Retinal pigment epithelial cell (primary cell): ENCODE data around the gene DUSP16.

Experiments used
- DNase-seq: peaks from one replicate; pipeline ENCODE4 v3.0.0-alpha.2; 2010; ENCODE audit warnings: low read depth
- H3K4me3 ChIP-seq: 2 replicates; pipeline ENCODE4 v1.5.1; 2011; ENCODE audit warnings: mild to moderate bottlenecking, low read length, control low read depth, moderate library complexity
- CTCF ChIP-seq: conservative IDR thresholded peaks from 2 replicates; pipeline ENCODE4 v1.5.1; 2011; ENCODE audit warnings: low read depth, low read length, control low read depth, inconsistent platforms

DUSP16 gene

GRCh38 chr12:12537421-12537820, 25.2 kb downstream of the DUSP16 start:
- TF ChIP-seq CTCF: no peak
- no peak for DNase-seq

GRCh38 chr12:12534975-12535374, 27.7 kb downstream of the DUSP16 start:
- no peak for DNase-seq
- H3K4me3 ChIP-seq: no peak overlapping the region
- no peak for TF ChIP-seq CTCF

More at GRCh38 chr12:12537421-12537820, 25.2 kb downstream of the DUSP16 start:
- no peak overlapping the region for H3K4me3 ChIP-seq

GRCh38 chr12:12534166-12534866, 28.3 kb downstream of the DUSP16 start:
- peak; percentile 12 for TF ChIP-seq CTCF
- DNase-seq: no peak
- no peak overlapping the region for H3K4me3 ChIP-seq

GRCh38 chr12:12533238-12533829, 29.3 kb downstream of the DUSP16 start:
- H3K4me3 ChIP-seq: no peak overlapping the region
- DNase-seq: peak; percentile 88
- no peak for TF ChIP-seq CTCF

GRCh38 chr12:12531194-12531593, 31.5 kb downstream of the DUSP16 start:
- TF ChIP-seq CTCF: no peak

GRCh38 chr12:12529783-12530421, 32.8 kb downstream of the DUSP16 start:
- H3K4me3 ChIP-seq: no peak overlapping the region
- DNase-seq: no peak

More at GRCh38 chr12:12531194-12531593, 31.5 kb downstream of the DUSP16 start:
- no peak overlapping the region for H3K4me3 ChIP-seq
- no peak for DNase-seq

More at GRCh38 chr12:12529783-12530421, 32.8 kb downstream of the DUSP16 start:
- TF ChIP-seq CTCF: no peak
